Measurements from ENCODE around the gene CLEC4F. TPM values are rescaled to one million over a fixed set of nuclear protein-coding genes. Genes with fewer than 3 reads are reported as not detected.

CLEC4F gene
- total and polyA plus RNA-seq, 10 of the 15 experiments (the other 5 are each of a cell fraction or from before 2014, with no cell fraction given), result 0.03 TPM; not detected in 9

DNA sequence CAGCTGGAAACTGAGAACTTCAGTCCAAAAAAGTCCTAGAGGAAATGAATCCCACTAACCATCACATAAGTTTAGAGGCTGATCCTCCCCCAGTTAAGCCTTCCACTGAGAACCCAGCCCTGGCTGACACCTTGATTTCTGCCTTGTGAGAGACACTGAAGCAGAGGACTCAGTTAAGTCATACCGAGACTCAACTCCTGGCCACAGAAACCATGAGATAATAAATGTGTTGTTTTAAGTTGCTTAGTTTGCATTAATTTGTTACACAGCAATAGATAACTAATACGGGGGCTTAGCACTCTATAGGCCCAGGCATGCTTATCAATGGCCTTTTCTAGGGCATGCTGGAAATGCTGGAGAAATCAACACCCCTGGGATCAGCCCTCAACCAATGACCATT lies 49.0 kb downstream of the CLEC4F start:
- WGBS (ENCODE audit: insufficient coverage, insufficient replicate concordance, low lambda C conversion rate, missing lambda C conversion rate), result 0% methylated on average over 2 of the region's 2 CpGs
- peak; percentile 87 for ATAC-seq

DNA sequence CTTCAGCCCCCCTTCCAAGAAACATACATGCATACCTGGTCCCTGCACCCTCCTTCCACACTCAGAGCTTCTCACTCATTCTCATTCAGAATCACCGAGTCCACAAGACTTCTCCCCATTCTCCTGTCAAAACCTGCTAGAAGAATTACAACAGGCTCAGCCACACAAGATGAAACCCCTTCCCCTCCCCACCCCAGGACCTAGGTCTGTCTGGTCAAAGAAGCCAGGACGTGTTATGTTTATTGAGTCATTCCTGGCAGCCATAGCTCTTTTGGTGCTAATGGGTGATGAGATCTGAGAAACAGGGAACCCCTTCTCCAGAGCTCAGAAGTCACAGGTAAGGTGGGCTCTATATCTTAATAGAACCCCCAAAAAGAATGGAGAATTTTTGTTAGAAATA lies 50.9 kb downstream of the CLEC4F start:
- RAD21 ChIA-PET (ENCODE audit: unreplicated experiment), result interaction anchor here (1.1 kb wide), 1 partner anchor 24 kb away, joined by 3 read pairs; no protein-coding TSS in a partner anchor
- POLR2A ChIA-PET, result no interaction called here
- SMC1A ChIA-PET (ENCODE audit: uncharacterized antibody, unreplicated experiment), result interaction anchor here (0.6 to 1.5 kb wide), 2 partner anchors 100 to 268 kb away, joined by 3 to 4 read pairs; no protein-coding TSS in a partner anchor
- BruUV-seq (replicated peaks), result no TSS peak
- Histone ChIP-seq H3K9me3 (replicated peaks; ENCODE audit: control insufficient read depth, insufficient read depth, low read length) (peaks cover 2% of the 10 kb centered on the region; the same call in 2 of the 3 replicates), H3K27me3 (replicated peaks in 1 of 2; ENCODE audit: control insufficient read depth in 2 of 2, insufficient read depth in 2 of 2, low read length in 1 of 2) (peaks cover 6 to 8% of the 10 kb centered on the region in 2 experiments; a peak in 2 of 4 replicates), H2AFZ (ENCODE audit: control insufficient read depth, low read depth, low read length) (no peak overlapping the region), H3K9ac (ENCODE audit: control insufficient read depth, insufficient read depth, low read length) (no peak overlapping the region), H3K36me3 (ENCODE audit: control insufficient read depth in 2 of 2, insufficient read depth in 2 of 2, low read length in 1 of 2) (no peaks in the 10 kb centered on the region), H3K4me2 (ENCODE audit: control insufficient read depth, insufficient read depth) (no peak overlapping the region), H3K27ac (ENCODE audit: control insufficient read depth, insufficient read depth) (no peak overlapping the region), H3K79me2 (ENCODE audit: control insufficient read depth, insufficient read depth, low read length) (no peaks in the 10 kb centered on the region), H3K4me3 (no peak overlapping the region), H3K4me1 (ENCODE audit: control insufficient read depth, insufficient read depth, low read length) (peaks cover 5% of the 10 kb centered on the region), H4K20me1 (ENCODE audit: control insufficient read depth, insufficient read depth) (0 out of 2 replicates have a peak, but pooled peaks cover 3% of the 10 kb centered on the region)
- 50% methylated on average over 2 of the region's 2 CpGs for WGBS (ENCODE audit: insufficient coverage, insufficient replicate concordance, low lambda C conversion rate, missing lambda C conversion rate)
- CTCF ChIA-PET, result no interaction called here
- intact Hi-C loops (cut with micrococcal nuclease; ENCODE audit: unreplicated experiment), result no loop called here
- ATAC-seq (no peak), FAIRE-seq (no peak), DNase-seq (ENCODE audit: low read depth, low spot score) (no peak)
- in situ Hi-C loops (cut with MboI), result no loop called here
- TF ChIP-seq SPI1 (IDR thresholded peaks at IDR 0.05; ENCODE audit: borderline replicate concordance, insufficient read depth, low read depth, low read length), result no peak
- no peak for TF ChIP-seq TARDBP (IDR thresholded peaks at IDR 0.05; ENCODE audit: borderline replicate concordance)
- TF ChIP-seq, protein P1, sequence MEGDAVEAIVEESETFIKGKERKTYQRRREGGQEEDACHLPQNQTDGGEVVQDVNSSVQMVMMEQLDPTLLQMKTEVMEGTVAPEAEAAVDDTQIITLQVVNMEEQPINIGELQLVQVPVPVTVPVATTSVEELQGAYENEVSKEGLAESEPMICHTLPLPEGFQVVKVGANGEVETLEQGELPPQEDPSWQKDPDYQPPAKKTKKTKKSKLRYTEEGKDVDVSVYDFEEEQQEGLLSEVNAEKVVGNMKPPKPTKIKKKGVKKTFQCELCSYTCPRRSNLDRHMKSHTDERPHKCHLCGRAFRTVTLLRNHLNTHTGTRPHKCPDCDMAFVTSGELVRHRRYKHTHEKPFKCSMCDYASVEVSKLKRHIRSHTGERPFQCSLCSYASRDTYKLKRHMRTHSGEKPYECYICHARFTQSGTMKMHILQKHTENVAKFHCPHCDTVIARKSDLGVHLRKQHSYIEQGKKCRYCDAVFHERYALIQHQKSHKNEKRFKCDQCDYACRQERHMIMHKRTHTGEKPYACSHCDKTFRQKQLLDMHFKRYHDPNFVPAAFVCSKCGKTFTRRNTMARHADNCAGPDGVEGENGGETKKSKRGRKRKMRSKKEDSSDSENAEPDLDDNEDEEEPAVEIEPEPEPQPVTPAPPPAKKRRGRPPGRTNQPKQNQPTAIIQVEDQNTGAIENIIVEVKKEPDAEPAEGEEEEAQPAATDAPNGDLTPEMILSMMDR (IDR thresholded peaks at IDR 0.05 in 2 of 3, conservative IDR thresholded peaks at IDR 0.05 in 1 of 3; ENCODE audit: control insufficient read depth in 2 of 3, extremely low read depth in 1 of 3, insufficient read depth in 1 of 3, low read depth in 3 of 3, low read length in 3 of 3), result no peak
- no peak for TF ChIP-seq PAX8 (IDR thresholded peaks at IDR 0.05)
- no peak for TF ChIP-seq CEBPB (IDR thresholded peaks at IDR 0.05; ENCODE audit: borderline replicate concordance in 1 of 2, low read depth in 2 of 2, low read length in 2 of 2)
- TF ChIP-seq TCF3 (IDR thresholded peaks at IDR 0.05; ENCODE audit: borderline replicate concordance, insufficient read depth, low read depth, low read length), result no peak
- no peak for TF ChIP-seq CHD1 (IDR thresholded peaks at IDR 0.05; ENCODE audit: low read depth, low read length)
- no peak for TF ChIP-seq LARP7 (IDR thresholded peaks at IDR 0.05)
- TF ChIP-seq BHLHE40 (IDR thresholded peaks at IDR 0.05; ENCODE audit: borderline replicate concordance in 1 of 2, low read depth in 2 of 2, low read length in 1 of 2), result no peak
- TF ChIP-seq, protein P2, sequence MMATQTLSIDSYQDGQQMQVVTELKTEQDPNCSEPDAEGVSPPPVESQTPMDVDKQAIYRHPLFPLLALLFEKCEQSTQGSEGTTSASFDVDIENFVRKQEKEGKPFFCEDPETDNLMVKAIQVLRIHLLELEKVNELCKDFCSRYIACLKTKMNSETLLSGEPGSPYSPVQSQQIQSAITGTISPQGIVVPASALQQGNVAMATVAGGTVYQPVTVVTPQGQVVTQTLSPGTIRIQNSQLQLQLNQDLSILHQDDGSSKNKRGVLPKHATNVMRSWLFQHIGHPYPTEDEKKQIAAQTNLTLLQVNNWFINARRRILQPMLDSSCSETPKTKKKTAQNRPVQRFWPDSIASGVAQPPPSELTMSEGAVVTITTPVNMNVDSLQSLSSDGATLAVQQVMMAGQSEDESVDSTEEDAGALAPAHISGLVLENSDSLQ (IDR thresholded peaks at IDR 0.05), result no peak
- TF ChIP-seq IRF4 (IDR thresholded peaks at IDR 0.05; ENCODE audit: low read depth, low read length), result no peak
- TF ChIP-seq WRNIP1 (IDR thresholded peaks at IDR 0.05; ENCODE audit: borderline replicate concordance, low read depth, low read length), result no peak

More for the DNA sequence above, 49.0 kb downstream of the CLEC4F start:
- TF ChIP-seq IRF4 (IDR thresholded peaks at IDR 0.05; ENCODE audit: low read depth, low read length) (peak; percentile 56; the same call in 1 of the 2 replicates), JUNB (IDR thresholded peaks at IDR 0.05) (peak; percentile 60), CBX5 (IDR thresholded peaks at IDR 0.05; ENCODE audit: low read depth) (0 out of 2 replicates have a peak, but pooled peaks have one; percentile 33), STAT3 (IDR thresholded peaks at IDR 0.05; ENCODE audit: low read depth, low read length) (no peak), JUND (IDR thresholded peaks at IDR 0.05; ENCODE audit: low read depth, low read length) (0 out of 2 replicates have a peak, but pooled peaks have one; percentile 19), RUNX3 (IDR thresholded peaks at IDR 0.05; ENCODE audit: low read length) (peak; percentile 79), MTA3 (IDR thresholded peaks at IDR 0.05; ENCODE audit: borderline replicate concordance, low read length) (0 out of 2 replicates have a peak, but pooled peaks have one; percentile 34), SREBF1 (IDR thresholded peaks at IDR 0.05; ENCODE audit: low read length) (no peak)
- Histone ChIP-seq H3K9me3 (replicated peaks; ENCODE audit: control insufficient read depth, insufficient read depth, low read length) (peaks cover 2% of the 10 kb centered on the region; the same call in 2 of the 3 replicates), H3K79me2 (ENCODE audit: control insufficient read depth, insufficient read depth, low read length) (no peaks in the 10 kb centered on the region), H3K4me2 (ENCODE audit: control insufficient read depth, insufficient read depth) (no peak overlapping the region), H3K27me3 (replicated peaks in 1 of 2; ENCODE audit: control insufficient read depth in 2 of 2, insufficient read depth in 2 of 2, low read length in 1 of 2) (peaks cover 6 to 11% of the 10 kb centered on the region in 2 experiments; a peak in 3 of 4 replicates), H4K20me1 (ENCODE audit: control insufficient read depth, insufficient read depth) (0 out of 2 replicates have a peak, but pooled peaks cover 3% of the 10 kb centered on the region), H3K36me3 (ENCODE audit: control insufficient read depth in 2 of 2, insufficient read depth in 2 of 2, low read length in 1 of 2) (no peaks in the 10 kb centered on the region), H3K27ac (ENCODE audit: control insufficient read depth, insufficient read depth) (no peak overlapping the region), H3K4me3 (no peak overlapping the region), H3K4me1 (ENCODE audit: control insufficient read depth, insufficient read depth, low read length) (peaks cover 5% of the 10 kb centered on the region), H2AFZ (ENCODE audit: control insufficient read depth, low read depth, low read length) (no peak overlapping the region), H3K9ac (ENCODE audit: control insufficient read depth, insufficient read depth, low read length) (no peak overlapping the region)
- SMC1A ChIA-PET (ENCODE audit: uncharacterized antibody, unreplicated experiment), result no interaction called here
- RAD21 ChIA-PET (ENCODE audit: unreplicated experiment), result no interaction called here
- in situ Hi-C loops (cut with MboI), result no loop called here
- intact Hi-C loops (cut with micrococcal nuclease; ENCODE audit: unreplicated experiment), result no loop called here
- CTCF ChIA-PET, result no interaction called here
- no TSS peak for BruUV-seq (replicated peaks)
- FAIRE-seq (peak; percentile 41), DNase-seq (ENCODE audit: low read depth, low spot score) (no peak)
- POLR2A ChIA-PET, result no interaction called here
